Melanocyte of skin (primary cell): ENCODE data around the gene SFI1. TPM values are rescaled to one million over a fixed set of nuclear protein-coding genes. Genes with fewer than 3 reads are reported as not detected.

Experiments used
- small RNA-seq, 2 donors: library from RNA; depleted of rRNA; stranded (forward); fragments of <200 nt; gene quantifications; one replicate each; pipeline ENCODE3, GENCODE V24; 2012
- total RNA-seq, 2 donors: library from RNA; depleted of rRNA; stranded (reverse); fragments of >200 nt; gene quantifications; 2 replicates each; pipeline ENCODE4 v1.2.3, GENCODE V29; 2012

SFI1 gene
- 10 to 100 TPM; 15.8 to 22.0 TPM for total RNA-seq

DNA sequence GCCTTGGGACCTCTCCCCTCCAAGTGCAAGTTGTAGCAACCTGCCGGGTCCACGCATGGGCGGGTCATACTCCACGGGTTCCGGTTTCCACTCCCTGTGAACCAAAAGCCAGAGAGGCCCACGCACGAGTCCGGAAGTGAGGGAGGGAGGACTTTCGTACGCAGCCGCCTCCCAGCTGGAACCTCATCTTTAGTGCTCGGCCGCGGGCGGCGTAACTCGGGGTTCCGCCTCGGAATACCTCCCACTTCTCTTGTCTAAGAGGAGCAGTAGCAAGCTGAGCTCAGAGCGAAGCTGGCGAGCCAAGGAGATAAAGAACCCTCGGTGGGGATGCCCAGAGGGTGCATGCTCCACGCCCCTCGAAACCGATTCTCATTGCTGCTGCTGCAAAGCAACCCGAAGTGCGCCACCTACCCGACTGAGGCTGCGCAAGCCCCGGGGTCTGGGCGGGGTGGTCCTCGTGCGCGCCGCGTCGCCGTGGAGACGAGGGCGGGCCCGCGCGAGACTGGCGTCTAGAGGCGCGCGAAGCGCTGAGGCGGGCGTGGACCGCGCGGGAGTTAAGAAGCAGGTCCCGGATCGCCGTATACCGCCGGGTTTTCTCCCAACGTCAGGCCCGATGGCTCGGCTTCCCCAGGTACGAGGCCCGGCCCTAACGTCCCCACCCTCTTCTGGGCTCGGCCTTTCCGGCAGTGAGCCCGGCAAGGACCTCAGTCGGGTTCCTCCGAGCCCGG lies at the start of gene SFI1:
Gene SFI1 (plus strand): TSS at position 530 of the 728 bp plus-strand sequence. CDS start 11,749 bp downstream, outside the sequence.

GRCh38 chr22:31489632-31490495 lies 6.5 kb upstream of the SFI1 start, which contains the start of gene EIF4ENIF1:
Gene EIF4ENIF1, minus strand, starts transcription at chr22:31489842. Its CDS starts 1,124 bp downstream, at chr22:31488718.

GRCh38 chr22:31661851-31662667 lies 165.7 kb downstream of the SFI1 start, which contains the start of gene PISD:
Gene PISD, minus strand, starts transcription at chr22:31662215. Its CDS starts 7 bp downstream, at chr22:31662208.

Small RNA genes lying within 50 kb of the gene (small RNA-seq; reads per million reads assigned to genes)
- gene AL096701.2 (0 reads per million in 2 donors), gene RNU6-28P (0 to 0.04 reads per million in 2 donors)

Other genes with a start within 250 kb of the SFI1 start
- gene PIK3IP1, start 204.0 kb upstream of the SFI1 start, total RNA-seq = 10 to 100 TPM in 1 of 2 donors, 1 to 10 TPM in 1; 3.0 to 25.5 TPM
- 10 to 100 TPM; 21.7 to 24.6 TPM for gene PATZ1, start 150.2 kb upstream of the SFI1 start, total RNA-seq
- 100 to 1,000 TPM in 1 of 2 donors, 10 to 100 TPM in 1; 72.3 to 106 TPM for gene DRG1, start 96.9 kb upstream of the SFI1 start, total RNA-seq
- 10 to 100 TPM in 1 of 2 donors, 1 to 10 TPM in 1; 8.3 to 12.0 TPM for gene EIF4ENIF1, start 6.7 kb upstream of the SFI1 start, total RNA-seq
- gene PISD, start 165.7 kb downstream of the SFI1 start, total RNA-seq = 10 to 100 TPM; 32.0 to 39.6 TPM